IPS-NIHi7 (cell line): ENCODE measurements around the gene TNNT1.
"Not testable (repeated sequence)": the region's sequence is repeated elsewhere in the genome, so short reads cannot be mapped to it uniquely, and the experiment has no call there.

Experiments used
- DNase-seq: peaks from one replicate; pipeline ENCODE4 v3.0.0; 2012; ENCODE audit warnings: mixed read lengths; ENCODE audit errors: extremely low spot score

The TNNT1 gene, protein sequence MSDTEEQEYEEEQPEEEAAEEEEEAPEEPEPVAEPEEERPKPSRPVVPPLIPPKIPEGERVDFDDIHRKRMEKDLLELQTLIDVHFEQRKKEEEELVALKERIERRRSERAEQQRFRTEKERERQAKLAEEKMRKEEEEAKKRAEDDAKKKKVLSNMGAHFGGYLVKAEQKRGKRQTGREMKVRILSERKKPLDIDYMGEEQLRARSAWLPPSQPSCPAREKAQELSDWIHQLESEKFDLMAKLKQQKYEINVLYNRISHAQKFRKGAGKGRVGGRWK

DNA sequence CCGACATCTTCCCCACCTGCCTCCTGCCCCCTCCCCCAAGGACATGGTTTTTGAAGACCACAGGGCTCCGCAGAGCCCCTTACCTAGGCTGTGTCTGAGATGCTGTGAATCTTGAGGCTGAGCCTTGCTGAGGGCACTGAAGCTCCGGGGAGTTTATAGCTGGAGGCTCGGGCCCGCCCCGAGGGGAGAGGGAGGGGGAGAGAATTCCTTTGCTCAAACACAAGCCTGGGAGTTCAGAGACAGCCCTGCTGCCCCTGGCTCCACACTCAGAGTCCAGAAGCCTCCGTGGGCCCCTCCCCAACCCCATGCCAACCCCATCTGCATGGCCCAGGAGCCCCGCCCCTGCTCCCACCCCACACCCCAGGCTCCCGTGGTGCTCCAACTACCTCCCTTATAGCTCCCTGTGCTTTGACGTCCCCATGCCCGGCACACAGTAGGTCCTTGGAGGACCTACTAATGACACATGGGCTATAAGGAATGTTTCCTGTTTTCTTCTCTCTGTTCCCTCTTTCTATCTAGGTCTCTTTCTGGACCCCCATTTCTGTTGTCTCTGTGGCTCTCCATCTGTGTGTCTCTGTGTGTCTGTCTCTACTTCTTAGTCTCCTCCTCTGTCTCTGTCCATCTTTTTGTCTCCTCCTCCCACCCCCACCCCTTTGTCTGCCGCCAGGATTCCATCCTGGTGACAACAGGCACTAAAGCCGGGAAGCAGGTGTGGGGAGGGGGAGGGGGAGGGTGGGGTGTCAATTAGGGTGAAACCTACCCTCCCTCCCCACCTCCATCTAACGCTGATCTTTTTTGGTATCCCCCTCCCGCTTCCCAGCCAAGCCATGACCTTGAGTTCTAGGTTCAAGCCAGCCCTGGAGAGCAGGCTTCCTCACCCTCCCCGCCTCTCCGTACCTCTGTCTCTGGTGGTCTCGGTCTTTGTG is at the start of gene TNNT1:
TSS of gene TNNT1 (minus strand) at position 129 of the 926 bp plus-strand sequence. CDS start 2,049 bp downstream, outside the sequence.
- peak; percentile 63 for DNase-seq

DNA sequence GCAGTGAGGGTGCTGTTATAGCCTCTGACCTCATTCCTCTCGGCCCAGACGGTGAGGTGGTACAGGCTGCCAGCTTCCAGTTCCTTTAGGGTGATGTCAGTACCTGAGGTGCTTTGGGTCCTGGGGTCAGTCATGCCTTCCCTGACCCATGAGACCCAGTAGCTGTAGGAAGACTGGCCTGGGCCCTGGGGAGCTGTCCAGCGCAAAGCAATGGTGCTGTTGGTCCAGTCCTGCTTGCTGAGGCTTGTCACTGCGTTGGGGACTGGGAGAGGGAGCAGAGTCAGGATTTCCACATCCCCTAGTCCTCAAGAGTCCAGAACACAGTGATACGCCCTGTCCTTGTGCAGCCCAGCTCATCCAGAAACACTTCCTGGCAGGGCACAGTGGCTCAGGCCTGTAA is 49.6 kb upstream of the TNNT1 start:
- DNase-seq, result peak; percentile 41

DNA sequence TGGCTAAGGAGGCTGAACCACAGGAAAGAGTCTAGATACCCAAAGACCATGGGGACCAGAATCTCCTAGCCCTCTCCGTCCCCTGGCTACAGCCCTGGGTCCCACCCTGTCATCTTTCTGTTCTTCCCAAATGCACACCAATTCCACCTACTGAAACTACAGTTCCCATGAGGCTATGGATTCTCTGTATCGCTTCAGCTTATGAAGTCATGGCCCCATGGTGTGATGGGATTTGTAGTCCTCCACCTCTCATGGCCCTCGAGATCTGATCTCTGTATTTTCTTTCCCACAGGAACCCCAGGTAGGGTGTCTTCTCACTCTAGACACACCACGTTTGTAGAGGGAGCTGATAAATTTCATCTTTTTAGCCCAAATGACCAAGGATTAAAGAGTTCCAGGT is 48.5 kb upstream of the TNNT1 start:
- DNase-seq, result no peak

DNA sequence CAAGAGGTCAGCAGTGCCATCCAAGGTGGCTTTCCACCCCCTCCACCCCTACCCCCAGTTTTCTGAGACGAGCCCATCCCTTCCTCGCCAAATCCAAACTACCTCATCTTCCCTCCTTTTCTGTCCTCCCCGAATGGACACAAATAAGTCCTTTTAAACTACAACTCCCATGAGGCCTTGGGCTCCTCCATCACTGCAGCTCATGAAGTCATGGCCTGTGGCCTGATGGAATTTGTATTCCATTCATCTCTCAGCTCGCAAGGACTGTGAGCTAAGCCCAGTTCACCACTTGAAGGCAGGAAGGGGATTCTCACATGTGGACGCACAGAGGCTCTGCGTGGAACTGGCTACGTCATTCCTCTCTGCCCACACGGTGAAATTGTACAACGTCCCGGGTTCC is 47.8 kb upstream of the TNNT1 start:
- no peak for DNase-seq

DNA sequence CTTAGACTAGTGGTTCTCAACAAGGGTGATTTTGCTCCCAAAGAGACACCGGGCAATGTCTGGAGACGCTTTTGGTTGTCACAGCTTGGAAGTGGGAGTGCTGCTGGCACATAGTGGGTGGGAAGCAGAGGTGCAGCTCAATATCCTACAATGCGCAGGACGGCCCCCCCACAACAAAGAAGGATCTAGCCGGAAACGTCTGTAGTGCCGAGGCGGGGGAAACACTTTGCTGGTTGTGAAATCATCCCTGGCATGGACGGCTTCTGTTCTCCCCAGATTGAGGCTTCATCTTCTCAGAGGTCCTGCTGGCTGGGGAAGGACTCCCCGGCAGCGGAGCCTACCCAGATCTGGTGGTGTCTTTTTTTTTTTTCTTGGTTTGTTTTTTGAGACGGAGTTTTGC is 44.5 kb upstream of the TNNT1 start:
- no peak for DNase-seq

DNA sequence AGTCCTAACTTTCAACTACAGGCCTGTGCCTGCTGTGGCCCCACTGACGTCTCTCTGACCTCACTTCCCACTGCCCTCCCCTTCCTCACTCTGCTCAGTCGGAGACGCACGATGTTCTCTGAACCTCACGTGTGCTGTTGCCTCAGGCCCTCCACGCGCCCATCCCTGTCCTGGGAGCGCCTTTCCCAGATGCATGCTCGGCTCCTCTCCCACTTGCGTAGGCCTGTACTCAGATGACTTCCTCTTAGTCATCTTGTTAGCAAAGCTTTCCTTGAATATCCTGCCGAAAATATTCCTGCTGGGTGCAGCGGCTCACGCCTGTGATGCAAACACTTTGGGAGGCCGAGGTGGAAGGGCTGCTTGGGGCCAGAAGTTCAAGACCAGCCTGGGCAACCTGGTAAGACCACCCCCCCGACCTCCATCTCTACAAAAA is 40.4 kb upstream of the TNNT1 start:
- no peak for DNase-seq

DNA sequence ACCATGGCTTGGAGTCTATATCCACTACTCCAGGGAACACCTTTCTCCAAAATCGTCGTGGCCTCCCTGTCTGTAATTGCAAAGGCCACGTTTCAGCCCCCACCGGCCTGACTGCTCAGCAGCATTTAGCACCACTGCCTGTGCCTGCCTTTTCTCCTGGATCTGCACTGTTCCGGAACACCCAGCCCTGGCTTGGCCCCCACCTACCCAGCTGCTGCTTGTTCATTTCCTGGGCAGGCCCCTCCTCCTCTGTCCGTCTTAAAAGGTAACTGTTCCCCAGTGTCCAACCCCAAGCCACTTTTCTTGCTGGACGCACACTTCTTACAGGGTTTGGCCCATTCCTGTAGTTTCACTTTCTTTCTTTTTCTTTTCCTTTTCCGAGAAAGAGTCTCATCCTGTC is 39.6 kb upstream of the TNNT1 start:
- DNase-seq, result no peak

DNA sequence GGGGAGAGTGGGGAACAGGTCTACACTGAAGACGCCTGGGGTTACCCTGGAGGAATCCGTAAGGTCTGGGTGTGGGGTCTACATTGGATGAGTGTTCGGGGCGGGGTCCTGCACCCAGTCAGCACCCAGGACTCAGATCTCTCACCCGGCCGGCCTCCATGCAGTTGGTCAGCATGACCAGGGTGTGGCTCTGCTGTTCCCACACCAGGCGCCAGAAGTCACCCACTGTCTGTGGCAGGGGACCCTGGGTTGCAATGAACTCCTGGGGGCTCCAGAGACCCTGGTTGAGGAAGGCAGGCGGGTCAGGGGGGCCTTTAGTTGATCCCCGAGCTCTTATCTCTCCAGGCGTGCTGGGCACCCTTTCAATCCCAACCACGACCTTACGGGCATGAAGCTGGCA is 37.1 kb upstream of the TNNT1 start:
- no peak for DNase-seq

DNA sequence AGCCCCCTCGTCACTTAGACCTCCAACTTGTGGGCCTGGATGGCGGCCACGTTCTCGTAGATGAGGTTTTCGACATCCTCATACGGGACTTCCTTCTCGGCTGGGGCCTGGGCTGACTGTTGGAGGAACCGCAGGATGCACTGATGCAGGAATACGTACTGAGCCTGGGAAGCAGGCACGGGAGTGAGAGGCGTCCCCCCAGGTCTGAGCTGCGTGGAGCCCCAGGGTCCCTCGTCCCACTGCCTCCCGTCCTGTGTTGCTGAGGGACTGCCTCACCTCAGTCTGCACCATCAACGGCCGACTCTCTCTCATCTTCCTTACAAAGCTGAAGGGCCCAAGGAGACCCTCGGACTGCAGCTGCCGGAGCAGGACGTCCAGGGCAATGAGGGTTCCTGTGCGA is 32.7 kb upstream of the TNNT1 start:
- DNase-seq, result no peak

DNA sequence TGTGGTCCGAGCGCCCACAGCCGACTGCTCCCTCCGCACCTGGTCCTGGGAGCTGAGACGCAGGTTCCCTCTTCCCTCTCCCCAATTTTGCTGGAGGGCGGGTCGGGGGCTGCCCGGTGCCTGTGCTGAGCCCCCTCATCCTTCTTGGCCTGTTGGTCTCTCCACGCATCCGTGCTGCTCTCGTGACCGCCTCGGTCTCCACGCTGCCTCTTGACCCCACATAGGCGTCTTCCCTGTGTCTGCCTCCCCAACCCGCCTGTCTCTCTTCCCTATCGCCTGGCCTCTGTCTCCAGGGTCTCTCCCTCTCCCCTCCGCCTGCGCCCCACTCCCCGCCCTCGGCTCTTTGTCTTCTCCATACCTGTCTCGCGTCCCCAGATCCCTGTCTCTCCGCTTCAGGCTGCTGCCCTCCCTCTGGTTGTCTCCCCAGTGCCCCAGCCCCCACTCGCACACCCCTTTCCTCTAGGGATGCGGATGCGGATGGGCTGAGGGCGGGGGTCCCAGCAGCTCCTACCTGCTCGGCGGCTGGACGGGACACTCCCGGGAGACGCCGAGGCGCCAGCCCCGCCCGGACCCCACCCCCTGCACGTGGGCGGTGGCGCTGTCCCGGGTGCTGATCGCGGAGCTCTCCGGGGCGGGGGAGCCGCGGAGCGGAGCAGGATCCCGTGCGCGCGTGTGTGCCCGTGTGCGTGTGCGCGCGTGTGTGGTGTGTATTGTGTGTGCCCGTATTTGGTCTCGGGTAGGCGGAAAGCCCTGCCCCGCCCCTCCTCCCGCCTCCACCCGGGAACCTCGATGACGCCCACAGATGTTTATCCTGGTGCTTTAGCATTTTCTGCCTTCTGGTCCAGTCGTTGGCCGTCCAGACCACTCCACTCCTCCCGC is 30.8 kb upstream of the TNNT1 start, which contains the start of gene SYT5:
TSS of gene SYT5 (minus strand) at position 684 of the 879 bp plus-strand sequence. CDS start 1,248 bp downstream, outside the sequence.
- peak; percentile 91 for DNase-seq

DNA sequence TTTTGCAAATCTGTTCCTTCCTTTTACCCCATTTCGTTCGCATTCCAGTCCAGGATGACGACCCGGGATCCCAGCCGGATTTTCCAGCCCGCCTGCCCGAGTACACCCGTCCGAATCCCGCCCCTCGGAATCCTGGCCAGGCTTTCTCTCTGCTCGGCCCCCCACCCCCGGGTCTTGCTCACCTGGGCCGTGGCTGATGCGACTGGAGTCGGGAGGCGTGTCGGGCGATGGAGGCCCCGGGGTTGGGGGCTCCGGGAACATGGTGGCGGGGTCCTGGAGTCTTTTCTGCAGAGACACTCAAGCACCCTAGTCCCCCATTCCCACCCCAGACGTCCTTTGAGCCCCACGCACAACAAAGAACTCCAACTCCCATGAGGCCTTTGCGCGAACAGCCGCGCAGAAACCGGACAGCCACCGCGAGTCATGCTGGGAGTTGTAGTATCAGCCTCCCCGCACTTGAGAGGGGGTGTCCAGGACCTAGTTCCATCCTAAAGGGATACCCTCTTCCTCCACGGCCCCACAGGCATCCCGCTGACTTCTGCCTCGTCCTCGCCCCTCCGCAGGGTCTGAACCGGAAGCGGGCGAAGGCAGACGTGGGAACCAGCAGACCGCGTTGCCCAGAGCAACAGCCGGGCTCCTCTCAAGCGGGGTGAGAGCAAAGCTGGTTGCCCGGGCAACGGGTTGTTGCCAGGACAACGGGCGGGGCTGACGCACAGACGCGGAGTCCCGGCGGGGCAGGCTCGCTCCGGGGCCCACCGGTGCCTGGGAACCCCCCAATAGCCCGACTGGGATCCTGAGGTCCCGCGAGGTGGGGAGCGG is 30.0 kb upstream of the TNNT1 start:
- DNase-seq, result peak; percentile 88

DNA sequence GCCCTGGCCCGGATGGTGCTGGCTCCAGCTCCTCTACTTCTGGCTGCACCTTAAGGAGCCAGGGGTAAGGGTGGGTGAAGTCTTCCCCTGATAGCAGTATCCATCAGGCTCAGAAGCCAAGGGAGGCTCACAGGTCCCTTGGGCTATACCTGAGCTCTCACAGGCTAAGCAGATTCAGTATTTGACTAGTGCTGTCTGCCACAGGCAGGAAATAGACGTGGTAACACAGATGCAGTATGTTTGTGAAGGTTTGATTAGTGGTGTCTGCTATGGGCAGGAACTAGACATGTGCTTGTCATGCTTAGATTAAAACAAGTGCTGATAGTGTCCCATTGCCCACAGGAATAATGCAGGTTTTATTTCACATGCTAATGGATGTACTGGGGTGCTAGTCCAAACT is 27.1 kb upstream of the TNNT1 start:
- DNase-seq, result no peak

DNA sequence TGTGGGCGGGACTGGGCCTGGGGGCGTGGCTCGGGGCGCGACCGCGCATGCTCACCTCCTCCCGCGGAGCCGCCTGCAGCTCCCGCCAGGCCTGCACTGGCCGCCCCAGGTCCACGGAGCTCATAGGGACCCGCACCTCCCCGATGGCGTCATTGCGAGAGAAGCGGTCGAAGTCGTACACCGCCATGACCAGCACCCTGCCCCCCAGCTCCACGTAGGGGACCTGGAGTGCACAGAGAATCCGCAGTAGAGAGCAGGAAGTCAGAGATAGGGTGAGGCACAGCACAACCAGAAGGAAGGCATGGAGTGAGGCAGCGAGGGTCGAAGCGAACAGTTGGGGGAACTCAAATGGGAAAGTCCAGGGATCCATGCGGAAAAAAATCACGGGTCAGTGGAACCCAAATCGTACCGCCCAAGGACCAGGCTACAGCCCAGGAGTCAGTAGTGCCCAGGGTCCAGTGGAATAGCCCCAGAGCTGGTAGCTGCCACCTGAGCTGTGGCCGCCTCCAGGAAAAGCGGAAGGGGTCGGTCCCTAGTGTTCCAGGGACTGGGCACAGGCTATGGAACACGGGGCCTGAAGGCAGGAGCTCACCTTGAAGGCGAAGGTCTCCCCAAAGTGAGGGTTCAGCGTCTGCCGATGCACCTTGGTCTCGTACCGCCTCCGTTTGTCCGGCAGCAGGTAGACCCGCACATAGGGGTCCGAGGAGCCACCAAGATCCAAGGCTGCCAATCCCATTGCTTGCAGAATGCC is 26.3 kb upstream of the TNNT1 start:
- peak; percentile 62 for DNase-seq

DNA sequence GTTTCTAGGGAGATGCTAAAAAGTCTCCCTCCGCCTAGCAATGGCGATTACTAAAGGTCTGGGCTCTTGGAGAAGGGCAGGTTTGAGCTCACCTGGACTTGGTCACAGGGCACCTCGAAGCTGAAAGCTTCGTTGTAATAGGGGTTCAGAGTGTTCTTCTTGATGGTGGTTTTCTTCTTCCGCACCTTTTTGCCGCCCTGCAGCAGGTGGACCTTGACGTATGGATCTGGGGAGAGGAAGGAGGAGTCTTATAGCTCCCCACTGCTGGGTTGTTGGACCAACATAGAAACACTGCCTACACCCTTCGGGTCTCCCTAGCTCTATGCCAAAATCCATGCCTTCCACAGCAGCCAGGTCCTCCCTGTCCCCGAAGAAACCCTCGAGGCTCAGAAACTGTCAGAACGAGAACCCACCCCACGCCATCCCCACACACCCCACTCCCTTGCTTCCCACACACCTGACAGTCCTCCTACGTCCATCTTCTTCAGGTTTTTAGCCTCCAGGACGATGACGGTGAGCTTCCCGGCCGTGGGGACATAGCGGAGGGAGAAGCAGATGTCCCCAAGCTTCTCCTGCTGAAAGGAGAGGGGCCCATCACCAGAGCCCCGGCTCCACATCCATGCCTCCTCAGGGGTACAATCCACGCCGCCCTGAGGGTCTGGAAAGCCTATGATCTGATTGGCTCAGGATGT is 25.6 kb upstream of the TNNT1 start:
- DNase-seq, result no peak

DNA sequence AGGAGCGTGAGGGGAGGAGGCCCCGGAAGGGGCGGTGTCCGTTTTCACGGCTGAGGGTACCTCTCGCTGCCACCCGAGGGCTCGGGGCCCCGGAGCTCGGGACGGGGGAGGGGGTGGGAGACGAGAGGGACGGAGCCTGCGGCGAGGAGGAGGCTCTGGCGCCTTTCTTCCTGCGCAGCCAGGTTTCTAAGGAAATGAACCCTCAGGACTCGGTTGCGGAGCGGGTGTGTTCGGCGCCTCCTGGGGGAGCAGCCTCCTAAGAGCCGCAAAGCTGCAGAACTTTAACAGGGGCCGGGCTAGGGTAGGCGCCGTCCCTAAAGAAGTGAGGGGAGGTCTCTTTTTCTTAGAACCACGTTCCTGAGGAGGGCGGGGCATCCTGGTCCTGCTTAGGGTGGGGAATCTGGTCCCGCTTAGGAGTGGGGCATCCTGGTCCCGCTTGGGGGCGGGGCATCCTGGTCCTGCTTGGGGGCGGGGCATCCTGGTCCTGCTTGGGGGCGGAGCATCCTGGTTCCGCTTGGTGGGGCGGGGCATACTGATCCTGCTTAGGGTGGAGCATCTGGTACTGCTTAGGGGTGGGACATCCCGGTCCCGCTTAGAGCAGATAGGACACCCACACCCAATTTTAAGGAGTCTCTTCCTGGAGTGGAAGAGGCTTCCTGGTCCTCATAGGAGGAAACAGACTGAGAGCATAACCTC is 24.9 kb upstream of the TNNT1 start:
- DNase-seq, result peak; percentile 84

DNA sequence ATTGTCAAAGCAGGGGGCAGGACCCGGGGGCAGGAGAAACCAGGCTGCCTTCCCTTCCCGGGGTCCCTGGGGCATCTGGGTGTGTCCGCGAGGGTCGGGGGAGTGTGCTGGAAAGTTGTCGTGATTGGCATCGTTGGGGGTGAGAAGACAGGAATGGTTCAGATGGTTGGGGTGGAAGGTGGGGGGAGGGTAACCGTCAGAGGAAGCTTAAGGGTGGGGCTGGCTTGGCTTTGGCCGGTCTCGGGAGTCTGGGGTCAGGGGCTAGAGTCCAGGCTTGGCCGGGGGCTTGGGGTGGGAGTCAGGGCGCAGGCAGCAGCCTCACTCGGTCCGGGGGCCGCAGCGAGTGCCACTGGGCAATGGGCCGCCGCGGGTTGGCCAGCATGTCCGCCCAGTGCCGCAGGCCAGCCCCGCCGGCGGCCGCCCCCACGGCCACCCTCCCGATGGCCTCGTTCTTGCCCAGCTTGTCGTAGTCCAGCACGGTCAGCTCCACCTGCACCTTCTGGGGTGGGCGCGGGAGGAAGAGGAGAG is 24.2 kb upstream of the TNNT1 start:
- DNase-seq, result no peak

DNA sequence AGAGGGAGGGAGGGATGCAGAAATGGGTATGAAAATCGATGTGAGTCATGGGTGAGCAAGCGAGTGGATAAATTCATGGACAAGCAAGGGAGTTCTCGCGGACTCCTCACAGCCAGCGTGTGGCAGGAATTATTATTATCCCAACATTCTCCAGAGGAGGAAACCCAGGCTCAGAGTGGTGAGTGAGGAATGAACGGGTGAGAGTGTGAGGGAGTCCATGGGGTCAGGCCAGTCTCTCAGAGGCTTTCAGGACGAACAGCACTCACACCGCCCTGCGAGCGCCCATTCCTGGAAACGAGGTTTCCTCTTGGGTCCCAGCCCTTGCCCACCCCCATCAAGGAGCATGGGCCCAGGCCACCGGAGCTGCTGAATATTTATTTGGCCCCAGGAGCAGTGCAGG is 23.7 kb upstream of the TNNT1 start:
- no peak for DNase-seq

DNA sequence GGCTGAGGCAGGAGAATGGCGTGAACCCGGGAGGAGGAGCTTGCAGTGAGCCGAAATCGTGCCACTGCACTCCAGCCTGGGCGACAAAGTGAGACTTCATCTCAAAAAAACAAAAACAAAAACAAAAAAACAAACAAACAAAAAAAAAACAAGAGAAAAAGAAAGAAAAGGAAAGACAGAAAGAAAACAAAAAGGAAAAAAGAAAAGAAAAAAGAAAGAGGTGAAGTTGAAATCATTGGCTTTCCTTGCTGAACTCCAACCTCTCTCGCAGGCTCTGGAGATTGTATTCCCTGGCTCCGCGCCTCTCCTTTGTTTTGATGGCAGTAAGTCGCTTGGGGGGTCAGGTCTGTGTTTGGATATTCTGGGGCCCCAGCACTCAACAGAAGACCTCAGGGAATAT is 23.3 kb upstream of the TNNT1 start:
- DNase-seq, result not testable (repeated sequence)

DNA sequence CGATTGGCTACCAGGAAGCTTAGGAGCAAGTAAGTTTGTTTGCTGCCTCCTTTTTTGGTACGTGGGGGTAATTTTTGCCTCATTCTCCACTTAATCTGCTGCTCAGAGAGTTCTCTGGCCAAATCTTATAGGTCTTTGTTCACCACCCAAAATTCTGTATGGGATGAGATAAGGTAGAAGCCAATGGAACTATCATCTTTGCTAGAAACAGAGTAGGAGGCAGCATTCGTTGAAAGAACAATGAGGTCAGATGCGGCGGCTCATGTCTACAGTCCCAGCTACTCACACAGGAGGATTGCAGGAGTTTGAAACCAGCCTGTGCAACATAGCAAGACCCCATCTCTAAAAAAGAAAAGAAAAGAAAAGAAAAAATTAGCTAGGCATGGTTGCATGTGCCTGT is 22.4 kb upstream of the TNNT1 start:
- DNase-seq, result no peak
